HG03103 (cell line): ENCODE results near the gene THBS2.
"Not testable (repeated sequence)": the region's sequence is repeated elsewhere in the genome, so short reads cannot be mapped to it uniquely, and the experiment has no call there.

Source experiments
- ATAC-seq: cut with Tn5 transposase; IDR thresholded peaks from one replicate; pipeline ENCODE4 v1.9.1; 2021; ENCODE audit warnings: low read depth; ENCODE audit not compliant: unreplicated experiment

THBS2 gene

GRCh38 chr6:169274781-169275180, 21.1 kb upstream of the THBS2 start:
- no peak for ATAC-seq

GRCh38 chr6:169273511-169273910, 19.9 kb upstream of the THBS2 start:
- no peak for ATAC-seq

- ATAC-seq = no peak
Observed at GRCh38 chr6:169271877-169272216, 18.2 kb upstream of the THBS2 start.

- ATAC-seq = no peak
Observed at GRCh38 chr6:169271158-169271876, 17.7 kb upstream of the THBS2 start.

- ATAC-seq = not testable (repeated sequence)
Observed at GRCh38 chr6:169270077-169270380, 16.4 kb upstream of the THBS2 start.

DNA sequence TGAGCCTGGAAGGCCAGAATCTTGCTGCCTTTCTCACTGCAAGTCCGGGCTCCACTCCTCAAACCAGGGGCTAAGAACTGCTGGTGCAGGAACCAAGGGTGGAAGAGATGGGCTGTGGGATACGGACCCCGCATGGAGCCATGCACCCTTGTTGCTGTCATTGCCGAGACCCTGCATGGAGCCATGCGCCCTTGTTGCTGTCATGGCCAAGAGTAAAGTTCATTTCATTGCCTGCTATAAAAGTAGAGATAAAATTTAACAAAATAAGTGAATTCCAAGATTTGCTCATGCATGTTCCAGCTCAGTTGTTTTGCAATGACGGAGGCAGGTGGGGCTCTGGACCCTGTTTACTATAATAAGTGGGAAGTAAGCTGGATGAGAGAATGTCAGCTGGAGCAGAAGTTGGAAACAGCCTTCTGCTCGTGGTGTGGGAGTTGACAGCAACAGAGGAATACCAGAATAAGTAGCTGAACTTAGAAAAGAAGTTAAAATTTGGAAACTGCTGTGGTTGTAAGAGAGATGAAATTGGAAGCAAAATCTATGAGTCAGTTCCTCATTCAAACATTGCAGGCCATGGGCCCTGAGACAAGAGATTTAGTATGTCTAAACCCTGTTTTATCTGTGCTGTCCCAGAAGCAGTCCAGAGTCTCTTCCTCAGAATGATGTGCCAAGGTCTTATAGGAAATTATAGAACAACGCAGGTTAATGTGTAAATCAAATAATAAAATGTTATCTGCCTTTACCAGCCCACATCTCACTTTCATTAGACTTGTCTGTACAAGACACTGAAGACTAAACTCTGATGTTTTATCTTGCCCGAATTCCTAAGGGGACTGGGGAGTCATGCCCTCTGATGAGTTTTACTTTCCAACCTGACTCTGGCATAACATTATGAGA, 15.8 kb upstream of the THBS2 start:
- ATAC-seq = no peak

GRCh38 chr6:169268276-169268675, 14.6 kb upstream of the THBS2 start:
- no peak for ATAC-seq

- ATAC-seq = no peak
Observed at GRCh38 chr6:169266746-169267591, 13.3 kb upstream of the THBS2 start.

DNA sequence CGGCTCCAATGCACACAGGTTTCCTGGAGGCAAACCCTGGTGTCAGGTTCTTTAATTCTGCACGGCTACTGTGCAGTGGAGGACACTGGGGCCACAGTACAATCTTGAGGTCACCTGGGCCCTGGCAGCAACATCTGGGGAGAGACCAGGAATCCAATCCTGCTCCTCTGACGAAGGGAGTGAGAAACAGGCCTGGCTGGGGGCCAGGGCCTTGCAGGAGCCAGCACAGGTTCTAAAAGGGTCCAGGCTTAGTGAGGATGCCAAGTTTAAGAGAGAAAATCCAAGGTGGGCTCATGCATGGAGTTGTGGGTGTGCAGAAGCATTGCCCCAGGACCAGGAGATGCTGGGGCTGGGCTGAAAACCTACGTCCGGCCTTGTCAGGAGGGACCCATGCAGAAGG, 12.6 kb upstream of the THBS2 start:
- ATAC-seq = no peak

- no peak for ATAC-seq
Observed at GRCh38 chr6:169265486-169266131, 12.0 kb upstream of the THBS2 start.

- ATAC-seq = no peak
Observed at GRCh38 chr6:169263836-169264608, 10.4 kb upstream of the THBS2 start.

DNA sequence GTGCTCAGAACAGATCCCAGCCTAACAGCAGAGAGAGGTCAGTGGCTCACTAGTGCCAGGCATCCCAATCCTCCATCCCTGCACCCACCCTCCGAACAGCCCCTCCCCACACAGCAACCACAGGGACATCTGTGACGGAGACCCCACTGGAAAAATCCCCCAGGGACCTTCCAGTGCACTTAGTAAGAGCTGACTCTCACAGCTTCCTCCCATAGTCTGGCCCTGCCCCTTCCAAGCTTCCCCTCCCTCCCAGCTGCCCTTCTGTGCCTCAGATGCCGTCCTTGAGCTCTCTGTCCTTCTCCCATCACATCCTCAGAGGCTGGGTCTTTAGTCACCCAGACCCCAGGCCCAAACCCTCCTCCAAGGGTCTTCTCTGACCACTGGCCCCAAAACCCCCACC, 9.7 kb upstream of the THBS2 start:
- ATAC-seq = no peak

- ATAC-seq = not testable (repeated sequence)
Observed at GRCh38 chr6:169262602-169263001, 9.0 kb upstream of the THBS2 start.

DNA sequence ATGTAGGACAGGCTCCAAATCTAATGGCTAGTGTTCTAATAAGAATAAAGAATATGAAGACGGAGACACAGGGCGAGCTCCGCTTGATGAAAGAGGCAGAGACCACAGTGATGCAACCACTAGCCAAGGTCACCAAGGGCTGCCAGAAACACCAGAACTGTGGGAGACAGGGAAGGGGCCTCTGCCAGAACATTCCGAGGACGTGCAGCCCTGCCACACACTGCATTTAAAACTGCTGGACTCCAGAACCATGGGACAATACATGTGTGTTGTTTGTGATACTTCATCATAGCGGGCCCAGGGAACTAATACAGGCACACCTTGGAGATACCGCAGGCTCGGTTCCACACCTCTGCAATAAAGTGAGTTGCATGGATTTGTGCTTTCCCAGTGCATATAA, 2.9 kb upstream of the THBS2 start:
- ATAC-seq = no peak

- ATAC-seq = no peak
Observed at GRCh38 chr6:169256061-169256460, 2.4 kb upstream of the THBS2 start.

DNA sequence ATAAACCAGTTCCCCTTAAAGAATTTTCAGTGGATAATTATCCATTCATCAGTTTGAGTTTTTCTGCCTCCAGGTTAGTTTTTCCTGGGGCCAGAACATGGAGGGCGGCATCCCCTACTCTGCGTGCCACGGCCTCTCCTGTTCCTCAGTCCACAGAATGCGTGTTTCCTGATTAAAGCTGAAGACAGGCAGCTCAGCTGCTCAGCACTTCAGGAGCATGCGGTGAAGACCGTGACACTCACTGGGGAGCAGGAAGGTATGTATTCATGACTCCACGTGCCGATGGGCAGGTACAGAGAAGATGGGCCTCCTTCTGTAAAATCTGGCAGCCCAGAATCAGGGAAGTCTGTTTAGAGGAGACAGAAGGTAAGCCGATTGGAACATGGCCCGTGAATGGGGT, 2.0 kb upstream of the THBS2 start:
- no peak for ATAC-seq

GRCh38 chr6:169254456-169255316, 1.0 kb upstream of the THBS2 start:
- ATAC-seq = no peak

- ATAC-seq = no peak
Observed at GRCh38 chr6:169252505-169253189, 999 bp downstream of the THBS2 start.
